ENCODE data around the gene HACD2.
"Not testable (repeated sequence)": the region's sequence is repeated elsewhere in the genome, so short reads cannot be mapped to it uniquely, and the experiment has no call there.

Gene HACD2

GRCh38 chr3:123611082-123611481, 26.2 kb upstream of the HACD2 start:
- no peak for FAIRE-seq

GRCh38 chr3:123610331-123610730, 25.5 kb upstream of the HACD2 start:
- FAIRE-seq, result no peak

- FAIRE-seq, result no peak
Observed at GRCh38 chr3:123609063-123609462, 24.2 kb upstream of the HACD2 start.

GRCh38 chr3:123608263-123608937, 23.5 kb upstream of the HACD2 start:
- no peak for FAIRE-seq

- no peak for FAIRE-seq
Observed at GRCh38 chr3:123606527-123606926, 21.7 kb upstream of the HACD2 start.

- no peak for FAIRE-seq
Observed at GRCh38 chr3:123605789-123606234, 21.0 kb upstream of the HACD2 start.

GRCh38 chr3:123603153-123603552, 18.3 kb upstream of the HACD2 start:
- FAIRE-seq, result not testable (repeated sequence)

GRCh38 chr3:123602325-123602724, 17.5 kb upstream of the HACD2 start:
- no peak for FAIRE-seq

- not testable (repeated sequence) for FAIRE-seq
Observed at GRCh38 chr3:123600863-123601262, 16.0 kb upstream of the HACD2 start.

GRCh38 chr3:123597561-123597960, 12.7 kb upstream of the HACD2 start:
- FAIRE-seq, result no peak

- FAIRE-seq, result no peak
Observed at GRCh38 chr3:123595396-123596180, 10.7 kb upstream of the HACD2 start.

- no peak for FAIRE-seq
Observed at GRCh38 chr3:123593381-123593780, 8.5 kb upstream of the HACD2 start.

GRCh38 chr3:123590685-123591450, 6.0 kb upstream of the HACD2 start:
- no peak for FAIRE-seq

- FAIRE-seq, result no peak
Observed at GRCh38 chr3:123587401-123587800, 2.5 kb upstream of the HACD2 start.

- no peak for FAIRE-seq
Observed at GRCh38 chr3:123586968-123587367, 2.1 kb upstream of the HACD2 start.

- FAIRE-seq, result no peak
Observed at GRCh38 chr3:123586131-123586530, 1.3 kb upstream of the HACD2 start.

GRCh38 chr3:123584284-123584987, 417 bp downstream of the HACD2 start:
- FAIRE-seq, result no peak

GRCh38 chr3:123583561-123583960, 1.3 kb downstream of the HACD2 start:
- FAIRE-seq, result no peak

- FAIRE-seq, result no peak
Observed at GRCh38 chr3:123582315-123582714, 2.5 kb downstream of the HACD2 start.

- no peak for FAIRE-seq
Observed at GRCh38 chr3:123576122-123576521, 8.7 kb downstream of the HACD2 start.

- no peak for FAIRE-seq
Observed at GRCh38 chr3:123571973-123572365, 12.9 kb downstream of the HACD2 start.

- FAIRE-seq, result no peak
Observed at GRCh38 chr3:123571264-123571972, 13.4 kb downstream of the HACD2 start.

All from colon (tissue), 2 donors.